Measurements from ENCODE around the gene PPM1J. TPM values are rescaled to one million over a fixed set of nuclear protein-coding genes. Genes with fewer than 3 reads are reported as not detected.

The PPM1J gene
- total and polyA plus RNA-seq, 2 of the 13 experiments (the other 11 are each of a cell fraction or from before 2014, with no cell fraction given): 0.07 to 0.22 TPM

DNA sequence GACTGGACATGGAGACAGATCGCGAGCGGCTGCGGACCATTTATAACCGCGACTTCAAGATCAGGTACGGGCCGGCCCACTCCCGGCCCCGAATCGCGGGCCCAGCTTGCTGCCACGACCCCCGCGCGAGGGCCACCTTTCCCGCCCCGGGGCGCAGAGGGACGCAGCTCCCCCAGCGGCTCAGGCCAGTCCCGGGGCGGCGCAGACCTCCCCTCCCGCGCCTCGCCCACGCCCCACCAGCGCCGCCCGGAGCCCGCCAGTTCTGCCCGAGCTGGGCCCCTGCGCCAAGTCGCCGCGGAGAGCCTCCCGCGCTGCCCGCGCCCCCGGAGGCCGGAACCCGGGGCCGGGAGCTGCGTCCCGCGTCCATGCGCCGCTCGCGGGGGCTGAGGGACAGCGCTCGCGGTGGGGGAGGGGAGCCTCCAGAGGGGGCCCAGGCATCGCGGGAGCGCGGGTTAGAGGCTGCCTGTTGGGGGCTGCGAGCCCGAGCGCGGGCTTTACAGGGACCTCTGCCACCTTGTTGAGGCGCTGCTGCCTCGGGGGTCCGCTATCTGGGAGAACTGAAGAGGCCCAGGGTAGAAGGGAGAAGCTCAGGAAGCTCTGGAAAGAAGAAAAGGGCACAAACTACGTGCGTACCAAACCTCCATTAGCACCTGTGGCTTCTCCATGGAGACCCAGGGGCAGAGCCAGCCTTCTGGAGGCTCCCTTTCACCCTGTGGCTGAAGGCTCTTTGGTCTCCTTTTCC, 40.0 kb downstream of the PPM1J start (continued):
- TF ChIP-seq, protein P1, sequence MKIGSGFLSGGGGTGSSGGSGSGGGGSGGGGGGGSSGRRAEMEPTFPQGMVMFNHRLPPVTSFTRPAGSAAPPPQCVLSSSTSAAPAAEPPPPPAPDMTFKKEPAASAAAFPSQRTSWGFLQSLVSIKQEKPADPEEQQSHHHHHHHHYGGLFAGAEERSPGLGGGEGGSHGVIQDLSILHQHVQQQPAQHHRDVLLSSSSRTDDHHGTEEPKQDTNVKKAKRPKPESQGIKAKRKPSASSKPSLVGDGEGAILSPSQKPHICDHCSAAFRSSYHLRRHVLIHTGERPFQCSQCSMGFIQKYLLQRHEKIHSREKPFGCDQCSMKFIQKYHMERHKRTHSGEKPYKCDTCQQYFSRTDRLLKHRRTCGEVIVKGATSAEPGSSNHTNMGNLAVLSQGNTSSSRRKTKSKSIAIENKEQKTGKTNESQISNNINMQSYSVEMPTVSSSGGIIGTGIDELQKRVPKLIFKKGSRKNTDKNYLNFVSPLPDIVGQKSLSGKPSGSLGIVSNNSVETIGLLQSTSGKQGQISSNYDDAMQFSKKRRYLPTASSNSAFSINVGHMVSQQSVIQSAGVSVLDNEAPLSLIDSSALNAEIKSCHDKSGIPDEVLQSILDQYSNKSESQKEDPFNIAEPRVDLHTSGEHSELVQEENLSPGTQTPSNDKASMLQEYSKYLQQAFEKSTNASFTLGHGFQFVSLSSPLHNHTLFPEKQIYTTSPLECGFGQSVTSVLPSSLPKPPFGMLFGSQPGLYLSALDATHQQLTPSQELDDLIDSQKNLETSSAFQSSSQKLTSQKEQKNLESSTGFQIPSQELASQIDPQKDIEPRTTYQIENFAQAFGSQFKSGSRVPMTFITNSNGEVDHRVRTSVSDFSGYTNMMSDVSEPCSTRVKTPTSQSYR (CRISPR knock-in tag; IDR thresholded peaks at IDR 0.05; ENCODE audit: borderline replicate concordance): peak; percentile 96
- TF ChIP-seq KAT2B (IDR thresholded peaks at IDR 0.05; ENCODE audit: borderline replicate concordance, low read depth, low read length) (no peak), ZNF557 (CRISPR knock-in tag; IDR thresholded peaks at IDR 0.05) (no peak), ETV5 (CRISPR knock-in tag; IDR thresholded peaks at IDR 0.05; ENCODE audit: borderline replicate concordance) (no peak), ZFX (CRISPR knock-in tag; IDR thresholded peaks at IDR 0.05; ENCODE audit: low read depth) (peak; percentile 72), MED8 (CRISPR knock-in tag; IDR thresholded peaks at IDR 0.05; ENCODE audit: insufficient replicate concordance) (no peak), ATF7-NPFF (CRISPR knock-in tag; IDR thresholded peaks at IDR 0.05; ENCODE audit: low read depth) (peak; percentile 69; the same call in 1 of the 2 replicates), MAZ (IDR thresholded peaks at IDR 0.05; ENCODE audit: borderline replicate concordance, low read depth, low read length) (no peak), MAZ (CRISPR knock-in tag; IDR thresholded peaks at IDR 0.05; ENCODE audit: low read depth) (no peak; the same call in 1 of the 2 replicates), SNRNP70 (IDR thresholded peaks at IDR 0.05; ENCODE audit: low read depth, low read length) (no peak), SPEN (CRISPR knock-in tag; IDR thresholded peaks at IDR 0.05; ENCODE audit: low read depth) (0 out of 2 replicates have a peak, but pooled peaks have one; percentile 42), ESRRA (CRISPR knock-in tag; IDR thresholded peaks at IDR 0.05; ENCODE audit: low read depth) (no peak), ZNF160 (CRISPR knock-in tag; IDR thresholded peaks at IDR 0.05) (no peak), ZNF263 (CRISPR knock-in tag; IDR thresholded peaks at IDR 0.05) (no peak), NCOA2 (CRISPR knock-in tag; IDR thresholded peaks at IDR 0.05) (no peak), KAT8 (CRISPR knock-in tag; IDR thresholded peaks at IDR 0.05) (0 out of 2 replicates have a peak, but pooled peaks have one; percentile 7)
- TF ChIP-seq, protein P2, sequence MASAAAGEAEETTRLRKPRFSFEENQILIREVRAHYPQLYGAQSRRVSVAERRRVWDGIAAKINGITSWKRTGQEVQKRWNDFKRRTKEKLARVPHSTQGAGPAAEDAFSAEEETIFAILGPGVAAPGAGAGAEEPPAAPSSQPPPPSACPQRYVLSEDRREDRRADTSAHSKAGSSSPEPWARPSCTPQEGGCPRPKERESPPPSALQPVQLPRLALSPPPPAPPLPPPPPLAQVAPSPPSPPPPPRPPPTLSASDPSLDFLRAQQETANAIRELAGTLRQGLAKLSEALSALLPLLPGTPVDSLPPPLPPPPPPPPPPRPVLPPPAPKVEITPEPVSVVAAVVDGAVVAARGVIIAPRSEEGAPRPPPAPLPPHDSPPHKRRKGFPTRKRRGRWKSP (CRISPR knock-in tag; IDR thresholded peaks at IDR 0.05): 0 out of 2 replicates have a peak, but pooled peaks have one; percentile 13
- TF ChIP-seq, protein P3, sequence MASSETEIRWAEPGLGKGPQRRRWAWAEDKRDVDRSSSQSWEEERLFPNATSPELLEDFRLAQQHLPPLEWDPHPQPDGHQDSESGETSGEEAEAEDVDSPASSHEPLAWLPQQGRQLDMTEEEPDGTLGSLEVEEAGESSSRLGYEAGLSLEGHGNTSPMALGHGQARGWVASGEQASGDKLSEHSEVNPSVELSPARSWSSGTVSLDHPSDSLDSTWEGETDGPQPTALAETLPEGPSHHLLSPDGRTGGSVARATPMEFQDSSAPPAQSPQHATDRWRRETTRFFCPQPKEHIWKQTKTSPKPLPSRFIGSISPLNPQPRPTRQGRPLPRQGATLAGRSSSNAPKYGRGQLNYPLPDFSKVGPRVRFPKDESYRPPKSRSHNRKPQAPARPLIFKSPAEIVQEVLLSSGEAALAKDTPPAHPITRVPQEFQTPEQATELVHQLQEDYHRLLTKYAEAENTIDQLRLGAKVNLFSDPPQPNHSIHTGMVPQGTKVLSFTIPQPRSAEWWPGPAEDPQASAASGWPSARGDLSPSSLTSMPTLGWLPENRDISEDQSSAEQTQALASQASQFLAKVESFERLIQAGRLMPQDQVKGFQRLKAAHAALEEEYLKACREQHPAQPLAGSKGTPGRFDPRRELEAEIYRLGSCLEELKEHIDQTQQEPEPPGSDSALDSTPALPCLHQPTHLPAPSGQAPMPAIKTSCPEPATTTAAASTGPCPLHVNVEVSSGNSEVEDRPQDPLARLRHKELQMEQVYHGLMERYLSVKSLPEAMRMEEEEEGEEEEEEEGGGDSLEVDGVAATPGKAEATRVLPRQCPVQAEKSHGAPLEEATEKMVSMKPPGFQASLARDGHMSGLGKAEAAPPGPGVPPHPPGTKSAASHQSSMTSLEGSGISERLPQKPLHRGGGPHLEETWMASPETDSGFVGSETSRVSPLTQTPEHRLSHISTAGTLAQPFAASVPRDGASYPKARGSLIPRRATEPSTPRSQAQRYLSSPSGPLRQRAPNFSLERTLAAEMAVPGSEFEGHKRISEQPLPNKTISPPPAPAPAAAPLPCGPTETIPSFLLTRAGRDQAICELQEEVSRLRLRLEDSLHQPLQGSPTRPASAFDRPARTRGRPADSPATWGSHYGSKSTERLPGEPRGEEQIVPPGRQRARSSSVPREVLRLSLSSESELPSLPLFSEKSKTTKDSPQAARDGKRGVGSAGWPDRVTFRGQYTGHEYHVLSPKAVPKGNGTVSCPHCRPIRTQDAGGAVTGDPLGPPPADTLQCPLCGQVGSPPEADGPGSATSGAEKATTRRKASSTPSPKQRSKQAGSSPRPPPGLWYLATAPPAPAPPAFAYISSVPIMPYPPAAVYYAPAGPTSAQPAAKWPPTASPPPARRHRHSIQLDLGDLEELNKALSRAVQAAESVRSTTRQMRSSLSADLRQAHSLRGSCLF (CRISPR knock-in tag; IDR thresholded peaks at IDR 0.05; ENCODE audit: borderline replicate concordance): no peak
- TF ChIP-seq, protein P4, sequence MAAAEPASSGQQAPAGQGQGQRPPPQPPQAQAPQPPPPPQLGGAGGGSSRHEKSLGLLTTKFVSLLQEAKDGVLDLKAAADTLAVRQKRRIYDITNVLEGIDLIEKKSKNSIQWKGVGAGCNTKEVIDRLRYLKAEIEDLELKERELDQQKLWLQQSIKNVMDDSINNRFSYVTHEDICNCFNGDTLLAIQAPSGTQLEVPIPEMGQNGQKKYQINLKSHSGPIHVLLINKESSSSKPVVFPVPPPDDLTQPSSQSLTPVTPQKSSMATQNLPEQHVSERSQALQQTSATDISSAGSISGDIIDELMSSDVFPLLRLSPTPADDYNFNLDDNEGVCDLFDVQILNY (CRISPR knock-in tag; conservative IDR thresholded peaks at IDR 0.05): 0 out of 2 replicates have a peak, but pooled peaks have one; percentile 22

Measured in HepG2 (cell line).